Skin of body (tissue), 2 donors: ENCODE measurements around the gene EPHA1. TPM values are rescaled to one million over a fixed set of nuclear protein-coding genes. Genes with fewer than 3 reads are reported as not detected.

Experiments used
- DNase-seq: peaks from one replicate; lab custom pipeline; 2025; lab: John Stamatoyannopoulos, UW
- total RNA-seq: library from RNA; depleted of rRNA; stranded (reverse); fragments of >200 nt; gene quantifications from one replicate; pipeline ENCODE4 v1.2.3, GENCODE V29; 2014

Gene EPHA1
- total RNA-seq, 1 donor from 2014 or later: 16.2 TPM

- DNase-seq: no peak
Measured at GRCh38 chr7:143375298-143376034, 33.2 kb downstream of the EPHA1 start.

GRCh38 chr7:143374561-143374960, 34.1 kb downstream of the EPHA1 start:
- no peak for DNase-seq

- no peak for DNase-seq
Measured at GRCh38 chr7:143373255-143373794, 35.3 kb downstream of the EPHA1 start.

GRCh38 chr7:143372070-143372469, 36.6 kb downstream of the EPHA1 start:
- DNase-seq: no peak

GRCh38 chr7:143369678-143370651, 38.7 kb downstream of the EPHA1 start:
- no peak for DNase-seq

- no peak for DNase-seq
Measured at GRCh38 chr7:143368387-143368786, 40.3 kb downstream of the EPHA1 start.

GRCh38 chr7:143367972-143368371, 40.7 kb downstream of the EPHA1 start:
- no peak for DNase-seq

GRCh38 chr7:143363016-143363937, 45.4 kb downstream of the EPHA1 start:
- DNase-seq: no peak

GRCh38 chr7:143362131-143363015, 46.3 kb downstream of the EPHA1 start, which contains the start of gene FAM131B:
Gene FAM131B, minus strand, starts transcription at chr7:143362713. Its CDS starts 110 bp downstream, at chr7:143362603.
- no peak for DNase-seq

GRCh38 chr7:143361552-143362130, 47.0 kb downstream of the EPHA1 start:
- DNase-seq: no peak

GRCh38 chr7:143360788-143361551, 47.7 kb downstream of the EPHA1 start:
- DNase-seq: no peak

GRCh38 chr7:143359771-143360353, 48.8 kb downstream of the EPHA1 start:
- no peak for DNase-seq

GRCh38 chr7:143358626-143359025, 50.0 kb downstream of the EPHA1 start:
- no peak for DNase-seq

- no peak for DNase-seq
Measured at GRCh38 chr7:143356414-143357050, 52.1 kb downstream of the EPHA1 start.

GRCh38 chr7:143355450-143356385, 52.9 kb downstream of the EPHA1 start:
- no peak for DNase-seq

- DNase-seq: no peak
Measured at GRCh38 chr7:143354965-143355364, 53.7 kb downstream of the EPHA1 start.

GRCh38 chr7:143354376-143354775, 54.3 kb downstream of the EPHA1 start:
- DNase-seq: no peak
